GM19035 (cell line): Measurements from ENCODE around the gene RNF148.

Source experiments
- ATAC-seq: cut with Tn5 transposase; IDR thresholded peaks from one replicate; pipeline ENCODE4 v1.9.1; 2021; ENCODE audit not compliant: unreplicated experiment

Gene RNF148, protein sequence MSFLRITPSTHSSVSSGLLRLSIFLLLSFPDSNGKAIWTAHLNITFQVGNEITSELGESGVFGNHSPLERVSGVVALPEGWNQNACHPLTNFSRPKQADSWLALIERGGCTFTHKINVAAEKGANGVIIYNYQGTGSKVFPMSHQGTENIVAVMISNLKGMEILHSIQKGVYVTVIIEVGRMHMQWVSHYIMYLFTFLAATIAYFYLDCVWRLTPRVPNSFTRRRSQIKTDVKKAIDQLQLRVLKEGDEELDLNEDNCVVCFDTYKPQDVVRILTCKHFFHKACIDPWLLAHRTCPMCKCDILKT

DNA sequence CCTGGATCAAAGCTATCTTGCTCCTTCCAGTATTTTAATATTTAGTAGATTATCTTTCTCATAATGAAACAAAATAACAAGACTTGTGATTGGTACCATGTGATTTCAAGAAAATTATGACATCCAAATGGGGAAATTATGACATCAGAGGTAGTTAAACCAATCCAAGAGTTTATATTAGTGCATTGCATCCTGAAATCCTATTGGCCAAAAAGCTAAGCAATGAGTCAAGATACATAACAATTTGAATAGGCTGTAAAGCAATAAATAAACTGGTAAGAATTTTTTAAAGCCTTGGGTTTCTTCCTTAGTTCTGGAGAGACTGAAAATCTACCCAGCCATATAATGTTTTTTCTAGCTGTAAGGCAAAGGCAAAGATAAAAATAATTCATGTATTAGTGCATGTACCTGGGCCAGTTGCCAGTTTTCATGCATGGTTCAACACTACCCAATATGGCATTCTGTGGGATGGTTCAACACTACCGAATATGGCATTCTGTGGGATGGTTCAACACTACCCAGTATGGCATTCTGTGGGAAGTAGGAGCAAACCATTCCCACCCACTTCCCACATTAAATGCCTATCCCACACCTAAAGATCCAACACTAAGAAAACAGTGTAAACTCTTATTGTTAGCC, at the start of gene RNF148:
Gene RNF148, minus strand, starts transcription at position 51 of the 639 bp plus-strand sequence. CDS start 172 bp downstream, outside the sequence.
- ATAC-seq: no peak

DNA sequence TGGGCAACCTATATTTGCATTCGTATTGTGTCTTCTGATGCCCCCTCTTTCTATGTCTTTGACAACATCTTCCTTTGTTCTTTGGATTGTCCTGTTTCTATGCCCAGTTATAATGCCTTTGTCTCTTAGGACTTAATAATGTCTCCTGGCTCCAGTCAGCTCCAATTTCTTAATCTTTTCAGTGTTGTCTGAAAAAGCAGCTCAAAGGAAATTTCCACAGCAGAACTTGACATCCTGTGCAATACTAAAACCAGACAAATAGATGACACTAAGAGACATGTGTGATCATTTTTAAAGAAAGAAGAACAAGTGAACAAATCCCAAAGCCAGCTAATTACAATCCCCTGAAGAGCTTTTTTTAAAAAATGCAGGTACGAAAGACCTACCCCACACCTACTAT, 47.7 kb upstream of the RNF148 start:
- no peak for ATAC-seq

DNA sequence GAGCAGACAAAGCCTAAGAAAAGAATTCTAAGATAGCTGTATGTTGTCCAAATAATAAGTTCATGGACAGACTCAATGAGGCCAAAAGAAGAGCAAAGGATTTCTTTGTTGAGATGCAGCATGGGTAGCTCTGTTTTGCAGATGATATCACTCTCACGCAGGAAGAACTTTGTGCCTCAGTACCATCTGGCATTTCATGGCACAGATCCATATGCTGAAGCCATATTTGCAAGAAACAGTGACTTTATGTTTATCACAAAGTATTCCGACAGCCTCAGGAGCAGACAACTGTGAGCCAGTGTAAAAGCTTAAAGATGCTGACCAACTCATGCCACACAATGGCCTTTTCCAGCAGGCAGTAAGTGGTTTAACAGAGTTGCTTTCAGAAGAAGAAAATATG, 45.5 kb upstream of the RNF148 start:
- ATAC-seq: no peak

DNA sequence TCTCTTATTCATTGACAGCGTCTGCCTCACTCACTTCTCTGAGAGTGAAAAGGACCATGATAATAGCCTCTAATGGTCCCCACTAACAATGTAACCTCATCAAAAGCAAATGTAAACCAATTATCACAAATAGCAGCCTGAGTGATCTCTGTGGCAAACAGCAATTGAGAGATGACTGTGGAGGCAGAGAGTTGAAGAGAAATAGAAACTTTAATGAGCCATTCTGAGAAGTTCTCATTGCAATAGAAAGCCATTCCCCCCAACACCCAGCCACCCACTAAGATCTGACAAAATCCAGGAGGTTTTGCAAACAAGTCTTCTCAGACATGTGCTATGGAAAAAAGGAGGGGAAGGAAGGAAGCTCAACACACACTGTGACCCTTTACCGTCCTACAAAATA, 44.2 kb upstream of the RNF148 start:
- ATAC-seq: peak; percentile 54

DNA sequence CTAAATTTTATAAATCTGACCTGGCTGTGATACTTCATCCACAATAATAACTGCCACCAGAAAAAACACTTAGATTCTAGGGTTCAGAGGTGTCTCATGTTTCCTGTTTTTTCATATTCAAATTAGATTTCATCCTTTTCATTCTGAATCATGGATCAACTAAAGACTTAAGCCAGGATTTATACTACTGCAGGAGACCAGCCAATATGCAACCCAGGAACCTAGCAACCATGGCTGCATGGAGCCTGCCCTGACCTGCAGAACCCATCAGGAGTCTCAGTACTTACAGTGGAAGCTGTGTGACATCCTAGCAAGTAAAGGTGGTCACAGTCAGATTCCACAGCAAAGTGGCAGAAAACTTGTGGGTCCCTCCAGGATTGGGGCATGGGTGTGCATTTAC, 40.5 kb upstream of the RNF148 start:
- no peak for ATAC-seq

DNA sequence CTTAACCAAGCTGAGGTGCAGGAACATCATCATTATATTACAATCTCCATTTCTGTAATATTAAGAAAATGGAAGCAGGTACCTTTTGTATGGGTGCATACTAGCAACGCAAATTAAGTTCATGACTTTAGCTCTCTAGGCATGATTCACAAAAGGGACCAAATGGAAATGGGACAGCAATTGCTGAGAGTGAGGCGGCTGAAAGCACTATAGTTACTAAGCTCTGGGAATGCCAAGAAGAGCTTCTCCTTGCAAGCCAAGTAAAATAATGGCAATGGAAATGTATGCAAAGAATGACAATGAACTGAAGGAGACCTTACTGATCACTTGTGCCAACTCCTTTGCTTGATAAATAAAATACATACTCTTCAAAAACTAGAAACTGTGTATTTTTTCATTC, 36.2 kb upstream of the RNF148 start:
- ATAC-seq: no peak

DNA sequence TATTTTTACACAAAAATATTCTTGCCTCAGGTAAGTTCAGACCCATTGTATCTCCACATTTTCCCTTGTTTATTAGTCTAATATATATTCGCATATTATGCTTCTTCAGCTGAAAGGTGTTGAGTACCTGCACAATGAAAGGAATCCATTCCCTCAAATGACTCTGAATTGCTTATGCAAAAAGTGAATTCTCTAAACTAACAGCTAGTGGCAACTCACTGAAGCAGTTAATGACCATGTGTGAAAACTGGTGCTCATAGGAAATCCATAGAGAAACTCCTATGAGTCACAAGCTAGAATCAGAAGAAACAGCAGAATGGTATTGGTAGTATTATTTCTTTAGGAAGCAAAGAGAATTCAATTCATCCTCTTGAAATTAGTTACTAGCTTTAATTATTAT, 33.5 kb upstream of the RNF148 start:
- no peak for ATAC-seq

DNA sequence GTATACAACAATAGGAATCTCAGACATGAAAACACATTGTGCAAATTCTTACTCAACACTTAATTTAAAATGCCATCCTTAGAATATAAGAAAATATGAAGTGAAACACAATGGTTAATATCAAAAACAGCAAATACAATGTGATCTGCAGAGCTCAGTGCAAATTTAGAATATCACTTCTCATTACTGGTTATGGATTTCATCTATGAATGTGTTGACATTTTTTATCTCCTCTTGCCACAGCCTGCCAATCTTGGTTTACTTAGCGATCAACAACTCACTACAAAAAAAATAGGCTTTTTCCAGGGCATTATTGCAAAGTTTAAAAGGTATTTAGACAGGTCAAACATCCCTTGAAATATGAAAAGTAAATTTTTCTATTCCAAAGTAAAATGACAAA, 25.0 kb upstream of the RNF148 start:
- ATAC-seq: no peak

DNA sequence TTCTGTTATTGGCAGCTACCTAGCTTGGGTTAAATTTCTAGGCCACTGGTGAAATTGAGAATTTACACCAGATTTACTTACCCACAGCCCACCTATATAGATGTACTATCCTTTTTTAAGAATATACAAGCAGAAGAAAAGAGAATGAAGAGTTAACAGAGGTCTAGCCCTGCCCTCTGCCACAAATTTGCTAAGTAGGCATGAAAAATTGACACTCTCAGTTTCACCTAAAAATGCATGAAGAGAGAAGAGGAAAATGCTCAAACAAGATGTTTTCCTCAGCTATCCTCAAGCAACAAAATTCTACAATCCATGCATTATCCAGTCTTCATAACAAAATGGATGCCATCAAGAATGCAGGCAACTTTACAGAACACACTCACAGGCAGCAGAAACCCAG, 24.6 kb upstream of the RNF148 start:
- ATAC-seq: no peak

DNA sequence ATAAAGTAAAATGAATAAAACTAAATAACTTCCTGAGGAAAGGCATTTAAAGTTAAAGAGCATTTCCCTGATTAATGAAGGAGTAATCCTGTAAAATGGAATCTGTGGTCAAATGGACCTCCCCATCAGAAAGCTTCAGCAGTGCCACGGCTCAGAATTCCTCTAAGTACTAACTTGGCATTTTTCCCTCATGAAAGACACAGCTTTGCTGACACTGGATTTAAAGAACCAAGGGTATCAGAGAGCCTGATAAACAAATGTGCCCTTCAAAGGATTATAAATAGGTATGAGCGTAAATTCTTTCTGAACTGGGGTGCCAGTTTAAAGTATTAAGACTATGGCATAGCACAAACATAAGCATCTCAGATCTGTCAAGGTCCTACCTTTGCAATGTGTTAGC, 24.2 kb upstream of the RNF148 start:
- no peak for ATAC-seq

DNA sequence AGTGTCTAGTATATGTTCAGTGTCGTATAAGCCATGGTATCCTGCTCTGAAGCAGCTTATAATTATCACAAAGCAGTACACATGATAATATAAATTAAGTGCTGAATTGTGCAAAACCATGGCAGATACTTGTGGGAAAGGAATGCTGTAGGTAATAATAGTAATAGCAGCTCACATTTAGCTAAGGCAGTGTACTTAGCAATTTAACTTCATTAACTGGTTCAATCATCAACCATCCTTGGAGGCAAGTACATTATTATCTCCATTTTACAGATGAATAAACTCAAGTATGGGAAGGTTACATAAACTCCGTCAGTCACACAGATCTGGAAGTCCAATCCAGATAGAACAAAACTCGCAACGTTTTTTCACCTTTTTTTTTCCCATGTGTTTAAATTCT, 21.6 kb upstream of the RNF148 start:
- ATAC-seq: no peak

DNA sequence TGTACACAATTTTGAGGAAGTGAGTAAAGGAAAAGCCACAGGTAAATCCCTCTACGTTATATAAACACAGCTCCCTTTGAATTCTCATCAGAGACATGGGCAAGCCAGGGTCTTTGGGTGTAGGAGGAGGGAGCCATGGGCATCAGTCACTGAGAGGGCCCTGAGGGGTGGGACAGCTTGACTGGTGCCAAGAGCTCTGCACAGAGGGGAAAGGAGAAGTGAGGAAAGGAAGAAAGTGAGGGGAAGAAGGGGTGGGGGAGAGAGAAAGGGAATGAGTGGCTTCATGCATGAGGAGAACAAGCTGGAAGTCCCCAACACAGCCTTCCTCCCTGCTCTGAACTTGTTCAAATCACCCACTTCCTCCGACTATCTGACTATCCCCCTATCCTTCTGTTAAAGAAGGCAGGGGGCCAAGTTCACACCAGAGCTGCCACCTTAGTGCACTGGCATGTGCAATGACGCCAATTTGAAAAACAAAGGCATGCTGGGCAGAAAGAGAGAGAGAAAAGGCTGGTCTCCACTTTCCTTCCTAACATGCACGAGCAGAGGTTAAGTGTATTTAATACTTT, 16.4 kb upstream of the RNF148 start:
- ATAC-seq: no peak

DNA sequence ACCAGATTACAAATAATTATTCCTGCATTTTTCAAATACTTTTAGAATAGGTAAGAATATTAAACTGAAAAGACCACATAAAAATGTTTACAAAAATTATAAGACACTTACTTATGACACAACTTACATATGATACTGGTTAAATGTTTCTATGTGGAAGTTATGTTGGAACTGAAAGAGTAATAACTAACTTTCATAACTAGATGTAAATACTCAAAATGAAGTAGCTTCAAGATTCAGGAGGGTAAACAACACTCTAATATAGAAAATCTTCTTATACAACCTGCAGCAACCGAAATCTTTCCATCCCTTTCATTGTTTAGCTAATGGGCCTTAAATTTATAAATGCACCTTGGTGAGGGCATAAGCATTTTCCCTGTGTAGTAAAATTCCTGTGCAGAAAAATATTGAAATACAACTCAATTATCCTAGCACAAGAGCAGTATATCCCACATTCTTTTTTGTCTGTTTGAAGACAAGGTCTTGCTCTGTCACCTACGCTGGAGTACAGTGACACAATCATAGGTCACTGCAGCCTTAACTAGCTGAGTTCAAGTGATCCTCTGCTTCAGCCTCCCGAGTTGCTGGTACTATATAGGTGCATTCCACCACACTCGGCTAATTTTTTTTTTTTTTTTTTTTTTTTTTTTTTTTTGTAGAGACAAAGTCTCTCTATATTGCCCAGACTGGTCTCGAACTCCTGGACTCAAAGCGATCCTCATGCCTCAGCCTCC, 14.8 kb upstream of the RNF148 start:
- ATAC-seq: no peak

DNA sequence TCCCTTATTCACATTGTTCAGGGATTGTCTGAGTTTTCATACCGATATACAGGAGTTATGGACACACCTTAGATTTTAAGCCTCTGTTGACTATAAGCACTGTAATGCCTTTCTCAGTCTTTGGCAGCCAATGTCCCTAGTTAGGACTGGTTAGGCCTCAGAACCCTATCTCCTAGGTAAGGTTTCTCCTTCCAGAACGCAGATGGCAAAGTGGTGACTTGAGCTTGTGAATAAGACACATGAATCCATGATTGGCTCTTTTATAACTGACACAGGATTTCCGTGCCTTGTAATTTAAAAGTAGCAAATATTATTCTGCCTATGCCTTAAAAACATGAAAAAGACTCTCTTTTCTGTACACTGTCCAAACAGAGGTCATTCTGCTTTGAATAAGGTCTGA, 12.5 kb upstream of the RNF148 start:
- ATAC-seq: no peak

DNA sequence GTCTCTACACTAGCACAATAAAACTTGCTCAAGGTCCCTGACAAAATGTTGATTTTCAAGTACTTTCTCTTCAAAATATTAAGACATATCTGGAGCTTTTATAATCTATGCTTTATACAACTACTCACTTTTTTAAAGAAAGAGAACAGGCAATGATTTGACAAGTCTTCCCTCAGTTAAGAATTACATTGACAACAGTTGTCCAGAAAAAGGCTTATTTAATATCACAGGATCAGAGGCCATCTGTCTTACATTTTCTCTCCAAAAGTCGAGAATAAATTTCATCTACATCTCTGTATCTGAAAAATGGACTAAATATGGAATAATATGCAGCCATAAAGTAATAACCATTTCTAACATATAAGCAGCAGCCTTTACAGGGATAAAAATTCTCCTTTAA, 8.2 kb upstream of the RNF148 start:
- ATAC-seq: no peak

DNA sequence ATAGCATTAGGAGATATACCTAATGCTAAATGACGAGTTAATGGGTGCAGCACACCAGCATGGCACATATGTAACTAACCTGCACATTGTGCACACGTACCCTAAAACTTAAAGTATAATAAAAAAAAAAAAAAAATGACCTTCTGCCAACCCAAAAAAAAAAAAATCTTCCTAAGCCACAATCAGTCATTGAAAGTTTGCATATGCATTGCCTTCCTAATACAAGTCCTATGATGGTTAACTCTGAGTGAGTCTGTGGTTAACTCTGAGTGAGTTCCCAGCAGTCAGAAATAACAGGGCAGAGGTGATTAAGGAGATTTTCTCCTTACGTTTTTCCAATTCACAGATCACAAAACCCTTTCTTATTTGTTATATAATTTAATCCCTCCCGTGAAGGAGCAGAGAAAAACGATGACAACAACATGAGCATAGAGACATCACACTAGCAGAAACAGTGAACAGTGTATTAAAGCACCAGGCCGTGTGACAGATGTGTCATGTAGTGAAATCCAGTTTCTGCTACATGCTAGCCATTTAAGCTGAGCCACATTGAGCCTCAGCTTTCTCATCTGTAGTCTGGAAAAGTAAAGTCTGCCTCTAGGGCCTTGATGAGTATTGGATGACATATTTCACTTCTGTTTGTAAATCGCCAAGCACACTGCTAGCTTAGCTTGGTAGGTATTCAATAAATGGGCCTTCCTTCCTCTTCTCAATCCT, 7.4 kb upstream of the RNF148 start:
- peak; percentile 54 for ATAC-seq

DNA sequence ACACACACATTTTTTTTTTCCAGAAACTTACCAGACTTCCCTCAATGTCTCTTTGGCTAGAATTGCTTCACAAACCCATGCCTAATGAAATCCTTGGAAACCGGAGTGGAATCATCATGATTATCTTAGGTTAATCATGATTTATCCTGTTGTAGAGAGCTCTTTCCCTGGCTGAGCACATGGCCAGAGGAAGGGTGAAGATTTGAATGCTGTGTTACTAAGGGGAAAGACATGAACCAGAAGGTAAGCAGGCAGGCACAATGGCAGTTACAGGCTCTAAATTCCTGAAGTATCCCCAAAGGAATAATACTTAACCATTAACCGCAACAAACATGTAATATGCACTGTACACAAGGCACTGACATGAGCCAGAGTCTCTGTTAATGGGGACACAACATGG, 4.1 kb upstream of the RNF148 start:
- ATAC-seq: no peak

DNA sequence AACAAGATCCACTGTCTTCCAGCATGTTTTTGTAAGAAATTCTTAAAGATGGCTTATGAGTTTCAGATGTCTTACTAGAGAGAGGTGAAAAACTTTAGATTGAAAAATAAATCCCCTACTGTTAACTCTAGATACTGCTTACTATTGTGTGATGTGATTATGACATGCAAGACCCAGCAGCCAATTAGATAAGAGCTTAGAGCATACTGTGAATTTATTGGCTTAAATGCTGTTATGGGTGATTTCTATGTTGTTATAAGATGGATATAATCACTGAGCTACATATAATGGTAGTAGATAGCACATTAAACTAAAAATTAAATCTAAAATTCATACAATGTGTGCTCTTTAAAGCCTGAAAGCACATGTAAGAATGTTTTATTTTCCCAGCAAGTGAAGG, 3.7 kb downstream of the RNF148 start, which contains the start of gene RNF133:
Gene RNF133, minus strand, starts transcription at position 101 of the 400 bp plus-strand sequence. CDS start 199 bp downstream, outside the sequence.
- ATAC-seq: no peak

DNA sequence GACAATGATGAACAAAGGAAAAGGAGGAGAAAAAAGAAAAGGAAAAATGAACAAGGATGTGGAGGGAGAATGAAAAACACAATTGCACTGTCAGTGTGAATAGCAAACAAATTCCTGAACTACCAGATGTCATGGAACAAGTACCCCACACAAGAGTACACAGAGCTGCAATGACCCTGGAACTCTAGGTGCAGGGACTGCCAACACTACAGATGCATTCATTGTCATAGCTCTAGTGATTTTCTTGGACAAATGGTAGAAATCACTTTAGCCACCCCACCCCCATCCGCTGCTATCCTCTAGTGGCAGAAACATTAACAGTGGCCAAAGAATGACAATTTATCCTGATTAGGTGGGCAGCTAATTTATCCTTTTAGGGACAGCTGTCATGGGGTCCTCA, 6.9 kb downstream of the RNF148 start:
- ATAC-seq: no peak

DNA sequence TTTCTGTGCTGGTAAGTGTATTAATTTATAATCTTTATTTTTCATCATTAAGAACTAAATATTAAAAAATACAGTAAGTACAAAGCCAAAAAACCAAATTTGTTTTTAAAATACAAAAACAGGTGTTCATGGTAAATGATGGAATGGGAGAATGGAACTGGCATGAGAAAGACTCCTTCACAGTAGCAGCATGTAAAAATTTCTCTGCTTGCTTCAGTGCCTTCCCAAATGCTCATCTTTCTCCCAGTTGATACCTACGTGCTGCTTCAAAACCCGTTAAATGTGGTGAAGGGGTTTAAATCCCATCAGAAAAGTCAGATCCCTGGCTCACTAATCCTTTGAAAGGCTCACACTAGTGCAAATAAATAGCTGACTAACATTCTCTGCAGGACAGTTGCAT, 8.0 kb downstream of the RNF148 start:
- ATAC-seq: no peak

DNA sequence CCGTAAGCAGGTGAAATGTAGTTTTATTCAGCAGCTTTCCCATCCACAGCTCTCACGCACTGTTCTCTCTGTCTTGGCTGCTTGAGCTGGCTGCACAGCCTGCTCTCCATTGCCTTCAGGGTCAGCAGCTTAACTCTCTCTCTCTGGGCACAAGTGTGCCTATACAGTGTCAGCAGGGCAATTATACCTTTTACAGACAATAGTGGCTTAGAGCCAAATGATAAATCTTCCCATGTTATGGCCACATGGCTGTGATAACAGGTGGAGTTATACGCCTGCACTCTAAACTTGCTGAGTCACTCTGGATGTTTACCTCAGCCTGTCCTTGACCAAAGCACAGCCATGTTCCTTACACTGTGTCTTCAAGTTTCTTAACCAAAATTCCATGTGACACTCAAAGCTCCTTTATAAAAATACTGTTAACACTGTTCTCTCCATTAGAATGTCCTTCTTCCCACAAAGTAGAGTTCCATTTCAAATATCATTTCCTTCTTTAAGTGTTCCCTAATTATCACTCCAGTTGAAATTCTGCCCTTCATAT, 9.9 kb downstream of the RNF148 start:
- no peak for ATAC-seq
